Fibroblast of lung (primary cell): ENCODE data around the gene TMCC1.

Experiments
- EZH2 ChIP-seq: IDR thresholded peaks from 2 replicates; pipeline ENCODE4 v1.5.1; 2012; ENCODE audit warnings: low read length, control low read depth, mild to moderate bottlenecking; ENCODE audit errors: missing control alignments
- TF ChIP-seq, protein P1 (sequence below), 2 donors: IDR thresholded peaks in 1 of 2; conservative IDR thresholded peaks in 1 of 2; 1 replicate in 1 of 2; 2 replicates in 1 of 2; pipeline ENCODE4 v1.5.1; 2011 to 2012; ENCODE audit warnings: low read length in 2 of 2, control low read depth in 1 of 2, inconsistent platforms in 1 of 2, low read depth in 1 of 2, mild to moderate bottlenecking in 1 of 2

DNA sequence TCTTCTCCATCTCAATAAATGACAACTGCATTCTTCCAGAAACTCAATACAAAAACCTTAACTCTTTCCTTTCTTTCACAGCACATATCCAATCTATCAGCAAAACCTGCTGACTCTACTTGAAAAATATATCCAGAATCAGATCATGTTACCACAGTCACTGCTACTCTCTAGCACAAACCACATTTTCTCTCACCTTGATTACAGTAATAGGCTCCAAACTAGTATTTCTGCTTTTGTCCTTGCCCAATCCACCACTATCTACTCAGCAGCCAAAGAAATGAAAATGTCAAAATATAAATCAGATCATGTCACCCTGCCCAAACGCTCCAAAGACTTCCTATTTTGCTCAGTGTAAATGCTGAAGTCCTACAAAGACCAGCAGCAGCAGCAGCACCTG, 15.2 kb downstream of the TMCC1 start:
- TF ChIP-seq, protein P1, sequence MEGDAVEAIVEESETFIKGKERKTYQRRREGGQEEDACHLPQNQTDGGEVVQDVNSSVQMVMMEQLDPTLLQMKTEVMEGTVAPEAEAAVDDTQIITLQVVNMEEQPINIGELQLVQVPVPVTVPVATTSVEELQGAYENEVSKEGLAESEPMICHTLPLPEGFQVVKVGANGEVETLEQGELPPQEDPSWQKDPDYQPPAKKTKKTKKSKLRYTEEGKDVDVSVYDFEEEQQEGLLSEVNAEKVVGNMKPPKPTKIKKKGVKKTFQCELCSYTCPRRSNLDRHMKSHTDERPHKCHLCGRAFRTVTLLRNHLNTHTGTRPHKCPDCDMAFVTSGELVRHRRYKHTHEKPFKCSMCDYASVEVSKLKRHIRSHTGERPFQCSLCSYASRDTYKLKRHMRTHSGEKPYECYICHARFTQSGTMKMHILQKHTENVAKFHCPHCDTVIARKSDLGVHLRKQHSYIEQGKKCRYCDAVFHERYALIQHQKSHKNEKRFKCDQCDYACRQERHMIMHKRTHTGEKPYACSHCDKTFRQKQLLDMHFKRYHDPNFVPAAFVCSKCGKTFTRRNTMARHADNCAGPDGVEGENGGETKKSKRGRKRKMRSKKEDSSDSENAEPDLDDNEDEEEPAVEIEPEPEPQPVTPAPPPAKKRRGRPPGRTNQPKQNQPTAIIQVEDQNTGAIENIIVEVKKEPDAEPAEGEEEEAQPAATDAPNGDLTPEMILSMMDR (conservative IDR thresholded peaks at IDR 0.05 in 1 of 2, IDR thresholded peaks at IDR 0.05 in 1 of 2; ENCODE audit: low read depth in 1 of 2, low read length in 2 of 2) = no peak
- no peak for TF ChIP-seq EZH2
